HepG2 (cell line): ENCODE data around the gene GNAL. TPM values are rescaled to one million over a fixed set of nuclear protein-coding genes. Genes with fewer than 3 reads are reported as not detected.

ENCODE experiments used
- ATAC-seq: fragments of 200-7000 bp; cut with Tn5 transposase; 3 replicates; pipeline ENCODE4 v1.9.1; 2020; ENCODE audit warnings: mild to moderate bottlenecking, moderate library complexity
- BruUV-seq: library from RNA; stranded (reverse); fragments of 400-500 nt; replicated peaks from 2 replicates; lab custom pipeline; 2021; lab: Mats Ljungman, UMichigan
- CTCF ChIA-PET: fragments of 300-600 bp; formaldehyde crosslinking; extraction: SDS; loops from one replicate; lab custom pipeline; 2021; ENCODE audit warnings: low total read pairs, inconsistent platforms, low intra/inter-chr PET ratio; lab: Yijun Ruan, JAX
- POLR2A ChIA-PET: fragments of 350-600 bp; sonication (Branson Sonifier 250); formaldehyde crosslinking; loops from one replicate; lab custom pipeline; 2020; ENCODE audit warnings: antibody characterized with exemption, inconsistent platforms; lab: Yijun Ruan, JAX
- DNase-seq: peaks from one replicate; pipeline ENCODE4 v3.0.0-alpha.2; 2015; ENCODE audit warnings: low spot score
- FAIRE-seq: peaks from 3 replicates; lab custom pipeline; 2011; peaks lifted over from hg19 to GRCh38; lab: Jason Lieb, UNC
- H2AFZ ChIP-seq: one replicate; pipeline ENCODE4 v1.6.1; 2011; ENCODE audit warnings: low read length, inconsistent platforms
- H3K27ac ChIP-seq: fragments of 300-600 bp; 3 replicates; pipeline ENCODE4 v1.8.0; 2011; ENCODE audit warnings: mixed run types, mild to moderate bottlenecking, mixed read lengths, low read length, inconsistent platforms; ENCODE audit not compliant: insufficient read depth; ENCODE audit errors: extremely low read length
- H3K27me3 ChIP-seq, 2 experiments: fragments of 200-600 bp in 1 of 2; 2 replicates in 1 of 2; 3 replicates in 1 of 2; pipeline versions ENCODE4 v1.6.0 to v1.8.0; 2011; ENCODE audit warnings: low read length in 2 of 2, mild to moderate bottlenecking in 2 of 2, moderate library complexity in 2 of 2, inconsistent platforms in 1 of 2; ENCODE audit not compliant: insufficient read depth in 2 of 2, control insufficient read depth in 1 of 2
- H3K36me3 ChIP-seq, 2 experiments: fragments of 200-600 bp in 1 of 2; replicated peaks in 1 of 2; 2 replicates in 1 of 2; 3 replicates in 1 of 2; pipeline versions ENCODE4 v1.5.1 to v1.8.0; 2011; ENCODE audit warnings: low read length in 2 of 2, inconsistent platforms in 1 of 2; ENCODE audit not compliant: insufficient read depth in 2 of 2, control insufficient read depth in 1 of 2
- H3K4me1 ChIP-seq: 2 replicates; pipeline ENCODE4 v1.5.1; 2012; ENCODE audit warnings: low read length, inconsistent platforms; ENCODE audit not compliant: insufficient read depth
- H3K4me2 ChIP-seq: 2 replicates; pipeline ENCODE4 v1.6.0; 2011; ENCODE audit warnings: low read depth, low read length, inconsistent platforms
- H3K4me3 ChIP-seq, 3 experiments: fragments of 200-600 bp in 1 of 3; sonication (generic), shearing (Covaris generic) in 1 of 3; replicated peaks in 1 of 3; 2 replicates each; pipeline ENCODE4 v1.5.1; 2011 to 2016; ENCODE audit warnings: low read length in 3 of 3, inconsistent platforms in 2 of 3, low read depth in 2 of 3, mild to moderate bottlenecking in 2 of 3, control low read depth in 1 of 3, mixed read lengths in 1 of 3; ENCODE audit not compliant: insufficient read depth in 1 of 3
- H3K79me2 ChIP-seq: one replicate; pipeline ENCODE4 v1.6.1; 2011; ENCODE audit warnings: low read length, inconsistent platforms; ENCODE audit not compliant: insufficient read depth
- H3K9ac ChIP-seq: 2 replicates; pipeline ENCODE4 v1.6.0; 2011; ENCODE audit warnings: mild to moderate bottlenecking, low read depth, low read length, inconsistent platforms; ENCODE audit not compliant: insufficient read depth
- H3K9me3 ChIP-seq: 2 replicates; pipeline ENCODE4 v1.5.1; 2012; ENCODE audit warnings: mild to moderate bottlenecking, low read length
- H4K20me1 ChIP-seq: 2 replicates; pipeline ENCODE4 v1.6.0; 2011; ENCODE audit warnings: inconsistent platforms, mild to moderate bottlenecking, low read length, moderate library complexity; ENCODE audit not compliant: insufficient read depth
- AGO1 ChIP-seq: fragments of 200-400 bp; formaldehyde crosslinking; IDR thresholded peaks from 2 replicates; pipeline ENCODE4 v1.6.1; 2017; ENCODE audit warnings: mild to moderate bottlenecking, low read depth, low read length, moderate library complexity; ENCODE audit not compliant: poor library complexity, severe bottlenecking
- GABPA ChIP-seq, 2 experiments: IDR thresholded peaks; 2 replicates each; pipeline ENCODE4 v1.6.1; 2011 to 2016; ENCODE audit warnings: low read depth in 2 of 2, low read length in 1 of 2, missing biosample characterization in 1 of 2, missing genetic modification characterization in 1 of 2
- HOMEZ ChIP-seq: IDR thresholded peaks from 2 replicates; pipeline ENCODE4 v1.6.1; 2016; ENCODE audit warnings: low read depth
- NFAT5 ChIP-seq: sonication (generic); formaldehyde crosslinking; IDR thresholded peaks from 2 replicates; pipeline ENCODE4 v1.4.0; 2020; ENCODE audit warnings: missing genetic modification reagents
- NFATC3 ChIP-seq: sonication (generic); formaldehyde crosslinking; IDR thresholded peaks from 2 replicates; pipeline ENCODE4 v1.5.1; 2020; ENCODE audit warnings: mild to moderate bottlenecking, missing genetic modification reagents
- NR2C2 ChIP-seq: sonication (generic); formaldehyde crosslinking; IDR thresholded peaks from 2 replicates; pipeline ENCODE4 v1.4.0; 2020; ENCODE audit warnings: missing genetic modification reagents, mild to moderate bottlenecking, moderate library complexity, borderline replicate concordance
- PBX2 ChIP-seq: IDR thresholded peaks from 2 replicates; pipeline ENCODE4 v1.6.1; 2016; ENCODE audit warnings: control low read depth
- TARDBP ChIP-seq: sonication (generic); formaldehyde crosslinking; IDR thresholded peaks from 2 replicates; pipeline ENCODE4 v1.8.0; 2022; ENCODE audit warnings: mild to moderate bottlenecking, missing genetic modification reagents
- ZFP36L2 ChIP-seq: sonication (generic); formaldehyde crosslinking; IDR thresholded peaks from 2 replicates; pipeline ENCODE4 v1.4.0; 2020; ENCODE audit warnings: missing genetic modification reagents
- ZNF20 ChIP-seq: sonication (generic); formaldehyde crosslinking; IDR thresholded peaks from 2 replicates; pipeline ENCODE4 v1.4.0; 2020; ENCODE audit warnings: mild to moderate bottlenecking, moderate library complexity, missing genetic modification reagents
- WGBS: methylation state at CpG from one replicate; pipeline ENCODE4 v1.1.6; 2017; ENCODE audit warnings: low lambda C conversion rate; 5-methylcytosine and 5-hydroxymethylcytosine counted together
- in situ Hi-C: cut with HindIII; loops from 2 replicates; pipeline ENCODE4 v1.10.0; 2017; ENCODE audit warnings: low pct_unique_long_range_greater_than_20kb; ENCODE audit not compliant: extremely low pct_ligation_motif_present
- intact Hi-C: fragments of 100-400 bp; cut with micrococcal nuclease; formaldehyde crosslinking; loops from one replicate; pipeline ENCODE4 v1.10.0; 2022; ENCODE audit not compliant: unreplicated experiment
- polyA plus RNA-seq, 8 experiments: library from polyadenylated mRNA; depleted of rRNA in 3 of 8; stranded (reverse) in 7 of 8; unstranded in 1 of 8; fragments of >200 nt; fragmentation: Illumina TruSeq in 4 of 8; extraction: Trizol in 4 of 8; gene quantifications; 2 replicates each; pipeline versions ENCODE4 v1.2.1 to v1.2.3, GENCODE V29; 2011 to 2016; ENCODE audit warnings: low read depth in 4 of 8, missing spikeins in 1 of 8, mixed read lengths in 1 of 8; ENCODE audit not compliant: insufficient read depth in 1 of 8
- total RNA-seq, 5 experiments: library from RNA; depleted of rRNA; stranded (reverse); fragments of >200 nt; fragmentation: Illumina TruSeq; extraction: Trizol; gene quantifications; 2 replicates each; pipeline ENCODE4 v1.2.3, GENCODE V29; 2016; ENCODE audit warnings: low read depth in 1 of 5

GNAL gene
- total and polyA plus RNA-seq, 2 of the 13 experiments (the other 11 are each of a cell fraction or from before 2014, with no cell fraction given): 0.87 to 1.4 TPM

GRCh38 chr18:11798271-11798670, 109.2 kb downstream of the GNAL start (continued):
- TF ChIP-seq HOMEZ: no peak
- TF ChIP-seq NFATC3 (CRISPR knock-in tag): no peak

- Histone ChIP-seq H3K9me3 (no peaks in the 10 kb centered on the region), H3K9ac (no peak overlapping the region), H3K4me1 (peaks cover 4% of the 10 kb centered on the region; the same call in 1 of the 2 replicates), H3K79me2 (no peaks in the 10 kb centered on the region), H3K27me3 (peaks cover 2 to 5% of the 10 kb centered on the region in 2 experiments; a peak in 1 of 5 replicates), H3K4me3 (no peak overlapping the region), H3K27ac (no peak overlapping the region), H4K20me1 (no peaks in the 10 kb centered on the region), H3K36me3 (no peaks in the 10 kb centered on the region), H2AFZ (no peak overlapping the region), H3K4me2 (no peak overlapping the region)
- no peak for ATAC-seq
- BruUV-seq: no TSS peak
- intact Hi-C loops (no loop called here), in situ Hi-C loops (no loop called here)
- TF ChIP-seq NR2C2 (no peak), ZNF20 (CRISPR knock-in tag) (no peak), NFAT5 (CRISPR knock-in tag) (no peak), PBX2 (CRISPR knock-in tag) (no peak), GABPA (IDR thresholded peaks at IDR 0.05; ENCODE audit: low read depth, low read length) (no peak), GABPA (CRISPR knock-in tag; IDR thresholded peaks at IDR 0.05; ENCODE audit: low read depth) (no peak), TARDBP (no peak), AGO1 (no peak), ZFP36L2 (CRISPR knock-in tag) (no peak)
- WGBS: 16% methylated on average over 2 of the region's 2 CpGs
- no peak for DNase-seq
- CTCF ChIA-PET: no interaction called here
- POLR2A ChIA-PET: no interaction called here
- no peak for FAIRE-seq
These were observed 110.0 kb downstream of the GNAL start for GRCh38 chr18:11799066-11799465.
